GM10248 (cell line): Measurements from ENCODE around the gene PLD5.

ENCODE experiments used
- CTCF ChIA-PET: fragments of 300-600 bp; sonication (Branson Sonifier 250); formaldehyde crosslinking; extraction: SDS; loops from one replicate; lab custom pipeline; 2021; ENCODE audit warnings: antibody characterized with exemption; lab: Yijun Ruan, JAX
- POLR2A ChIA-PET: fragments of 350-650 bp; sonication (Branson Sonifier 250); formaldehyde crosslinking; extraction: SDS; loops from one replicate; lab custom pipeline; 2020; ENCODE audit warnings: antibody characterized with exemption; lab: Yijun Ruan, JAX
- DNase-seq: peaks from one replicate; pipeline ENCODE4 v3.0.0; 2012; ENCODE audit errors: extremely low spot score
- CTCF ChIP-seq: IDR thresholded peaks from 2 replicates; pipeline ENCODE4 v1.5.1; 2012; ENCODE audit warnings: mild to moderate bottlenecking, low read depth; ENCODE audit errors: extremely low read depth, missing control alignments, control extremely low read depth

Gene PLD5

GRCh38 chr1:242435200-242435599 lies 89.3 kb downstream of the PLD5 start:
- CTCF ChIA-PET: interaction anchor here (1.2 kb wide), 1 partner anchor 10 kb away, joined by 4 read pairs; no protein-coding TSS in a partner anchor
- POLR2A ChIA-PET: no interaction called here
- no peak for TF ChIP-seq CTCF
- DNase-seq: no peak

GRCh38 chr1:242432491-242433095 lies 91.9 kb downstream of the PLD5 start:
- no peak for DNase-seq
- POLR2A ChIA-PET: interaction anchor here (0.7 kb wide), 1 partner anchor 1045 kb away, joined by 3 read pairs; no protein-coding TSS in a partner anchor
- CTCF ChIA-PET: interaction anchor here (1.2 to 1.6 kb wide), 2 partner anchors 17 to 23 kb away, joined by 3 to 6 read pairs; no protein-coding TSS in a partner anchor
- no peak for TF ChIP-seq CTCF

- POLR2A ChIA-PET: no interaction called here
- CTCF ChIA-PET: no interaction called here
- no peak for DNase-seq
- no peak for TF ChIP-seq CTCF
Measured at GRCh38 chr1:242431786-242432185, 92.7 kb downstream of the PLD5 start.

- POLR2A ChIA-PET: no interaction called here
- no peak for DNase-seq
- CTCF ChIA-PET: no interaction called here
- TF ChIP-seq CTCF: no peak
Measured at GRCh38 chr1:242430956-242431355, 93.5 kb downstream of the PLD5 start.

- no peak for TF ChIP-seq CTCF
- POLR2A ChIA-PET: no interaction called here
- CTCF ChIA-PET: interaction anchor here (1.1 to 2.5 kb wide), 5 partner anchors 8 to 16 kb away, joined by 3 to 14 read pairs (median 4); no protein-coding TSS in a partner anchor
- no peak for DNase-seq
Measured at GRCh38 chr1:242428399-242429190, 95.9 kb downstream of the PLD5 start.

- TF ChIP-seq CTCF: no peak
- ChIA-PET POLR2A (no interaction called here), CTCF (interaction anchor here (1.2 to 1.8 kb wide), 3 partner anchors 9 to 17 kb away, joined by 3 to 4 read pairs (median 4); no protein-coding TSS in a partner anchor)
- no peak for DNase-seq
Measured at GRCh38 chr1:242427519-242427918, 97.0 kb downstream of the PLD5 start.
